HCT116 (cell line): ENCODE results near the gene PEDS1. TPM values are rescaled to one million over a fixed set of nuclear protein-coding genes. Genes with fewer than 3 reads are reported as not detected.

Source experiments
- ATAC-seq: fragments of 200-7000 bp; cut with Tn5 transposase; 2 replicates; pipeline ENCODE4 v1.9.1; 2020; ENCODE audit warnings: mild to moderate bottlenecking, moderate library complexity
- BruUV-seq: library from RNA; stranded (reverse); fragments of 400-500 nt; replicated peaks from 2 replicates; lab custom pipeline; 2021; lab: Mats Ljungman, UMichigan
- CTCF ChIA-PET: fragments of 300-600 bp; sonication (Branson Sonifier 250); formaldehyde crosslinking; loops from one replicate; lab custom pipeline; 2021; ENCODE audit warnings: antibody characterized with exemption; lab: Charles Lee
- POLR2A ChIA-PET: fragments of 300-600, 350-600 bp; sonication (Branson Sonifier 250); formaldehyde crosslinking; loops from one replicate; lab custom pipeline; 2021; ENCODE audit warnings: antibody characterized with exemption; lab: Charles Lee
- RAD21 ChIA-PET, 2 experiments: fragments of 300-600 bp; sonication (Branson Sonifier 250); formaldehyde crosslinking; loops; one replicate each; lab custom pipeline; 2023; ENCODE audit warnings: low total read pairs in 2 of 2; ENCODE audit not compliant: uncharacterized antibody in 2 of 2, unreplicated experiment in 2 of 2, low non-redundant PET in 1 of 2; lab: Charles Lee
- DNase-seq: peaks from one replicate; pipeline ENCODE4 v3.0.0-alpha.2; 2010; ENCODE audit warnings: low read depth, low spot score
- H2AFZ ChIP-seq: fragments of 200-600 bp; shearing (Covaris generic), sonication (generic); 2 replicates; pipeline ENCODE4 v1.6.1; 2017; ENCODE audit warnings: low read depth, mixed run types, mixed read lengths, antibody characterized with exemption, low read length; ENCODE audit not compliant: poor library complexity, severe bottlenecking
- H3K27ac ChIP-seq: 2 replicates; pipeline ENCODE4 v1.5.1; 2012; ENCODE audit warnings: low read depth, low read length
- H3K27me3 ChIP-seq: fragments of 200-600 bp; sonication (generic); 2 replicates; pipeline ENCODE4 v1.6.1; 2016; ENCODE audit warnings: mixed run types, low read length, mixed read lengths; ENCODE audit not compliant: insufficient read depth
- H3K36me3 ChIP-seq, 2 experiments: fragments of 200-500 bp in 1 of 2; fragments of 200-600 bp in 1 of 2; sonication (Bioruptor generic) in 1 of 2; sonication (generic) in 1 of 2; 2 replicates each; pipeline versions ENCODE4 v1.5.1 to v1.6.1; 2014 to 2016; ENCODE audit warnings: low read length in 2 of 2, inconsistent platforms in 1 of 2, mixed read lengths in 1 of 2, mixed run types in 1 of 2; ENCODE audit not compliant: insufficient read depth in 2 of 2, control insufficient read depth in 1 of 2
- H3K4me1 ChIP-seq, 2 experiments: fragments of 200-600 bp in 1 of 2; sonication (generic) in 1 of 2; 2 replicates each; pipeline versions ENCODE4 v1.5.1 to v1.6.1; 2012 to 2017; ENCODE audit warnings: low read length in 2 of 2, inconsistent platforms in 1 of 2, mild to moderate bottlenecking in 1 of 2, mixed read lengths in 1 of 2, mixed run types in 1 of 2, moderate library complexity in 1 of 2; ENCODE audit not compliant: insufficient read depth in 2 of 2, control insufficient read depth in 1 of 2
- H3K4me2 ChIP-seq: fragments of 200-600 bp; sonication (generic); 2 replicates; pipeline ENCODE4 v1.6.1; 2017; ENCODE audit warnings: mixed run types, low read length, mixed read lengths
- H3K4me3 ChIP-seq, 2 experiments: fragments of 200-600 bp in 1 of 2; sonication (generic) in 1 of 2; replicated peaks in 1 of 2; 2 replicates each; pipeline ENCODE4 v1.5.1; 2011 to 2016; ENCODE audit warnings: low read length in 2 of 2, control low read depth in 1 of 2, low read depth in 1 of 2, mild to moderate bottlenecking in 1 of 2, mixed read lengths in 1 of 2, mixed run types in 1 of 2
- H3K79me2 ChIP-seq: fragments of 200-600 bp; sonication (generic); 2 replicates; pipeline ENCODE4 v1.6.1; 2017; ENCODE audit warnings: mild to moderate bottlenecking, mixed run types, low read length, moderate library complexity, mixed read lengths; ENCODE audit not compliant: insufficient read depth
- H3K9ac ChIP-seq: fragments of 200-600 bp; sonication (generic); 2 replicates; pipeline ENCODE4 v1.6.1; 2016; ENCODE audit warnings: low read length, mixed read lengths
- H3K9me2 ChIP-seq: fragments of 200-600 bp; sonication (generic), shearing (Covaris generic); 2 replicates; pipeline ENCODE4 v1.6.1; 2017; ENCODE audit warnings: mixed run types, mild to moderate bottlenecking, moderate library complexity; ENCODE audit not compliant: insufficient read depth
- H3K9me3 ChIP-seq, 2 experiments: fragments of 200-500 bp in 1 of 2; fragments of 200-600 bp in 1 of 2; sonication (Bioruptor generic) in 1 of 2; sonication (generic) in 1 of 2; 2 replicates each; pipeline ENCODE4 v1.6.1; 2014 to 2017; ENCODE audit warnings: low read length in 2 of 2, mixed read lengths in 2 of 2, inconsistent platforms in 1 of 2, low read depth in 1 of 2, mild to moderate bottlenecking in 1 of 2, mixed run types in 1 of 2, moderate library complexity in 1 of 2; ENCODE audit not compliant: control insufficient read depth in 1 of 2, insufficient read depth in 1 of 2
- H4K20me1 ChIP-seq: fragments of 200-600 bp; sonication (generic), shearing (Covaris generic); 2 replicates; pipeline ENCODE4 v1.6.1; 2017; ENCODE audit warnings: mixed run types, mild to moderate bottlenecking, moderate library complexity; ENCODE audit not compliant: insufficient read depth
- ATF3 ChIP-seq: IDR thresholded peaks from 2 replicates; pipeline ENCODE4 v1.6.1; 2012
- CTCF ChIP-seq, 3 experiments: fragments of 200-600 bp in 1 of 3; sonication (generic) in 1 of 3; IDR thresholded peaks in 2 of 3; conservative IDR thresholded peaks in 1 of 3; 2 replicates each; pipeline ENCODE4 v1.5.1; 2012 to 2017; ENCODE audit warnings: low read depth in 2 of 3, low read length in 2 of 3, antibody characterized with exemption in 1 of 3, borderline replicate concordance in 1 of 3, control low read depth in 1 of 3, mild to moderate bottlenecking in 1 of 3, mixed read lengths in 1 of 3, mixed run types in 1 of 3, moderate library complexity in 1 of 3; ENCODE audit not compliant: insufficient read depth in 1 of 3
- EZH2 ChIP-seq: fragments of 200-600 bp; sonication (generic); IDR thresholded peaks from 2 replicates; pipeline ENCODE4 v1.6.1; 2017; ENCODE audit warnings: antibody characterized with exemption, mixed run types
- MAX ChIP-seq: IDR thresholded peaks from 2 replicates; pipeline ENCODE4 v1.6.1; 2012
- POLR2AphosphoS5 ChIP-seq: IDR thresholded peaks from 2 replicates; pipeline ENCODE4 v1.6.1; 2011; ENCODE audit warnings: mild to moderate bottlenecking, low read depth, low read length, moderate library complexity
- RAD21 ChIP-seq: IDR thresholded peaks from 2 replicates; pipeline ENCODE4 v1.6.1; 2012; ENCODE audit warnings: low read depth, mild to moderate bottlenecking
- SIN3A ChIP-seq: IDR thresholded peaks from 2 replicates; pipeline ENCODE4 v1.6.1; 2012; ENCODE audit warnings: low read depth
- SP1 ChIP-seq: IDR thresholded peaks from 2 replicates; pipeline ENCODE4 v1.6.1; 2012; ENCODE audit warnings: low read depth
- YY1 ChIP-seq: IDR thresholded peaks from 2 replicates; pipeline ENCODE4 v1.6.1; 2011; ENCODE audit warnings: low read length, low read depth, moderate library complexity, mild to moderate bottlenecking; ENCODE audit not compliant: insufficient replicate concordance; ENCODE audit errors: extremely low read depth
- ZBTB33 ChIP-seq: IDR thresholded peaks from 2 replicates; pipeline ENCODE4 v1.6.1; 2011; ENCODE audit warnings: mild to moderate bottlenecking, low read length, moderate library complexity; ENCODE audit not compliant: insufficient replicate concordance; ENCODE audit errors: extremely low read depth
- ZFX ChIP-seq: fragments of 450-650 bp; IDR thresholded peaks from 2 replicates; pipeline ENCODE4 v1.6.1; 2017
- intact Hi-C: fragments of 100-400 bp; cut with micrococcal nuclease; formaldehyde crosslinking; loops from 2 replicates; pipeline ENCODE4 v1.10.0; 2022
- total RNA-seq: library from RNA; stranded (reverse); gene quantifications from one replicate; pipeline ENCODE4 v1.2.1, GENCODE V29; 2021; ENCODE audit not compliant: unreplicated experiment

PEDS1 gene
- total RNA-seq, 1 experiment from 2014 or later = 31.9 TPM

GRCh38 chr20:50175938-50176933, 22.7 kb upstream of the PEDS1 start (continued):
- TF ChIP-seq POLR2AphosphoS5 (no peak), ZFX (no peak), CTCF (IDR thresholded peaks at IDR 0.05 in 2 of 3, conservative IDR thresholded peaks at IDR 0.05 in 1 of 3; ENCODE audit: borderline replicate concordance in 1 of 3, insufficient read depth in 1 of 3, low read depth in 2 of 3, low read length in 2 of 3) (no peak), SP1 (no peak), ATF3 (no peak), SIN3A (no peak)

GRCh38 chr20:50174456-50174855, 20.9 kb upstream of the PEDS1 start:
- ChIA-PET RAD21 (no interaction called here), POLR2A (no interaction called here), CTCF (no interaction called here)
- no peaks in the 10 kb centered on the region for H3K9me3 ChIP-seq
- intact Hi-C loops = no loop called here
- H4K20me1 ChIP-seq = no peaks in the 10 kb centered on the region
- DNase-seq (no peak), ATAC-seq (no peak)
- H2AFZ ChIP-seq = no peak overlapping the region
- H3K4me3 ChIP-seq = no peak overlapping the region
- H3K9me2 ChIP-seq = no peaks in the 10 kb centered on the region
- TF ChIP-seq RAD21 (no peak), ZBTB33 (no peak), YY1 (no peak), CTCF (IDR thresholded peaks at IDR 0.05 in 2 of 3, conservative IDR thresholded peaks at IDR 0.05 in 1 of 3; ENCODE audit: borderline replicate concordance in 1 of 3, insufficient read depth in 1 of 3, low read depth in 2 of 3, low read length in 2 of 3) (no peak), MAX (no peak), EZH2 (no peak)
- H3K79me2 ChIP-seq = 0 out of 2 replicates have a peak, but pooled peaks cover 4% of the 10 kb centered on the region
- H3K4me1 ChIP-seq = peaks cover 16 to 29% of the 10 kb centered on the region in 2 experiments
- no peaks in the 10 kb centered on the region; a peak in 1 of 4 replicates for H3K36me3 ChIP-seq
- H3K4me2 ChIP-seq = no peak overlapping the region
- H3K27ac ChIP-seq = no peak overlapping the region
- BruUV-seq = no TSS peak
- no peak overlapping the region for H3K9ac ChIP-seq
- no peaks in the 10 kb centered on the region for H3K27me3 ChIP-seq
